WTC11 (cell line): Measurements from ENCODE around the gene SLC15A2.

Source experiments
- FOXP1 ChIP-seq: sonication (generic); formaldehyde crosslinking; IDR thresholded peaks from 2 replicates; pipeline ENCODE4 v1.8.0; 2022; ENCODE audit warnings: missing genetic modification reagents, mild to moderate bottlenecking, moderate library complexity, borderline replicate concordance
- KAT7 ChIP-seq: sonication (generic); formaldehyde crosslinking; IDR thresholded peaks from 2 replicates; pipeline ENCODE4 v1.8.1; 2023; ENCODE audit warnings: missing genetic modification reagents, mild to moderate bottlenecking, borderline replicate concordance
- ZNF263 ChIP-seq: sonication (generic); formaldehyde crosslinking; IDR thresholded peaks from 2 replicates; pipeline ENCODE4 v1.8.1; 2022; ENCODE audit warnings: low read depth, mild to moderate bottlenecking, moderate library complexity, missing genetic modification reagents
- ZNF396 ChIP-seq: fragments of 250-450 bp; sonication (Bioruptor Pico); IDR thresholded peaks from 2 replicates; pipeline ENCODE4 v1.8.0; 2021; ENCODE audit warnings: mild to moderate bottlenecking, moderate library complexity, borderline replicate concordance
- ZNF423 ChIP-seq: fragments of 250-450 bp; sonication (Bioruptor Pico); IDR thresholded peaks from 2 replicates; pipeline ENCODE4 v2.1.2; 2022; ENCODE audit warnings: mild to moderate bottlenecking, moderate library complexity
- TF ChIP-seq, protein P1 (sequence below): fragments of 200-600 bp; IDR thresholded peaks from 2 replicates; pipeline ENCODE4 v1.8.0; 2022; ENCODE audit warnings: antibody characterized with exemption
- TF ChIP-seq, protein P2 (sequence below): sonication (generic); formaldehyde crosslinking; IDR thresholded peaks from 2 replicates; pipeline ENCODE4 v1.8.0; 2022; ENCODE audit warnings: mild to moderate bottlenecking, missing genetic modification reagents
- TF ChIP-seq, protein P3 (sequence below): sonication (generic); formaldehyde crosslinking; IDR thresholded peaks from 2 replicates; pipeline ENCODE4 v1.8.1; 2022; ENCODE audit warnings: low read depth, missing genetic modification reagents, borderline replicate concordance
- TF ChIP-seq, protein P4 (sequence below): sonication (generic); formaldehyde crosslinking; IDR thresholded peaks from 2 replicates; pipeline ENCODE4 v1.8.1; 2023; ENCODE audit warnings: mild to moderate bottlenecking, missing genetic modification reagents, moderate library complexity
- TF ChIP-seq, protein P5 (sequence below): sonication (generic); formaldehyde crosslinking; IDR thresholded peaks from 2 replicates; pipeline ENCODE4 v1.8.1; 2023; ENCODE audit warnings: mild to moderate bottlenecking, moderate library complexity, missing genetic modification reagents
- TF ChIP-seq, protein P6 (sequence below): sonication (generic); formaldehyde crosslinking; IDR thresholded peaks from 2 replicates; pipeline ENCODE4 v1.8.1; 2022; ENCODE audit warnings: low read depth, mild to moderate bottlenecking, moderate library complexity, missing genetic modification reagents, borderline replicate concordance

DNA sequence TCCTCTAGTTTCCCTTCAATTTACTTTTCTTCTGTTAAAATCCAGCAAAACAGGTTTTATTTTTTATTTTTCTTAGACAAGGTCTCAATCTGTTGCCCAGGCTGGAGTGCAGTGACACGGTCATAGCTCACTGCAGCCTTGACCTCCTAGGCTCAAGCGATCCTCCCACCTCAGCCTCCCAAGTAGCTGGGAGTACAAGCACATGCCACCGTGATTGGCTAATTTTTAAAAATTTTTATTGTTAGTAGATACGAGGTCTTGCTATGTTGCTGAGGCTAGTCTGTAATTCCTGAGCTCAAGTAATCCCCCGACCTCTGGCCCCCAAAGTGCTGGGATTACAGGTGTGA lies 86.2 kb downstream of the SLC15A2 start:
- TF ChIP-seq, protein P1, sequence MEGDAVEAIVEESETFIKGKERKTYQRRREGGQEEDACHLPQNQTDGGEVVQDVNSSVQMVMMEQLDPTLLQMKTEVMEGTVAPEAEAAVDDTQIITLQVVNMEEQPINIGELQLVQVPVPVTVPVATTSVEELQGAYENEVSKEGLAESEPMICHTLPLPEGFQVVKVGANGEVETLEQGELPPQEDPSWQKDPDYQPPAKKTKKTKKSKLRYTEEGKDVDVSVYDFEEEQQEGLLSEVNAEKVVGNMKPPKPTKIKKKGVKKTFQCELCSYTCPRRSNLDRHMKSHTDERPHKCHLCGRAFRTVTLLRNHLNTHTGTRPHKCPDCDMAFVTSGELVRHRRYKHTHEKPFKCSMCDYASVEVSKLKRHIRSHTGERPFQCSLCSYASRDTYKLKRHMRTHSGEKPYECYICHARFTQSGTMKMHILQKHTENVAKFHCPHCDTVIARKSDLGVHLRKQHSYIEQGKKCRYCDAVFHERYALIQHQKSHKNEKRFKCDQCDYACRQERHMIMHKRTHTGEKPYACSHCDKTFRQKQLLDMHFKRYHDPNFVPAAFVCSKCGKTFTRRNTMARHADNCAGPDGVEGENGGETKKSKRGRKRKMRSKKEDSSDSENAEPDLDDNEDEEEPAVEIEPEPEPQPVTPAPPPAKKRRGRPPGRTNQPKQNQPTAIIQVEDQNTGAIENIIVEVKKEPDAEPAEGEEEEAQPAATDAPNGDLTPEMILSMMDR = no peak
- TF ChIP-seq KAT7 (CRISPR knock-in tag) = no peak
- TF ChIP-seq, protein P2, sequence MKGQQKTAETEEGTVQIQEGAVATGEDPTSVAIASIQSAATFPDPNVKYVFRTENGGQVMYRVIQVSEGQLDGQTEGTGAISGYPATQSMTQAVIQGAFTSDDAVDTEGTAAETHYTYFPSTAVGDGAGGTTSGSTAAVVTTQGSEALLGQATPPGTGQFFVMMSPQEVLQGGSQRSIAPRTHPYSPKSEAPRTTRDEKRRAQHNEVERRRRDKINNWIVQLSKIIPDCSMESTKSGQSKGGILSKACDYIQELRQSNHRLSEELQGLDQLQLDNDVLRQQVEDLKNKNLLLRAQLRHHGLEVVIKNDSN (CRISPR knock-in tag) = no peak
- TF ChIP-seq ZNF396 (CRISPR knock-in tag) = no peak
- no peak for TF ChIP-seq ZNF263
- TF ChIP-seq, protein P3, sequence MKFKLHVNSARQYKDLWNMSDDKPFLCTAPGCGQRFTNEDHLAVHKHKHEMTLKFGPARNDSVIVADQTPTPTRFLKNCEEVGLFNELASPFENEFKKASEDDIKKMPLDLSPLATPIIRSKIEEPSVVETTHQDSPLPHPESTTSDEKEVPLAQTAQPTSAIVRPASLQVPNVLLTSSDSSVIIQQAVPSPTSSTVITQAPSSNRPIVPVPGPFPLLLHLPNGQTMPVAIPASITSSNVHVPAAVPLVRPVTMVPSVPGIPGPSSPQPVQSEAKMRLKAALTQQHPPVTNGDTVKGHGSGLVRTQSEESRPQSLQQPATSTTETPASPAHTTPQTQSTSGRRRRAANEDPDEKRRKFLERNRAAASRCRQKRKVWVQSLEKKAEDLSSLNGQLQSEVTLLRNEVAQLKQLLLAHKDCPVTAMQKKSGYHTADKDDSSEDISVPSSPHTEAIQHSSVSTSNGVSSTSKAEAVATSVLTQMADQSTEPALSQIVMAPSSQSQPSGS (CRISPR knock-in tag) = no peak
- TF ChIP-seq ZNF423 (CRISPR knock-in tag) = no peak
- TF ChIP-seq FOXP1 (CRISPR knock-in tag) = no peak
- TF ChIP-seq, protein P4, sequence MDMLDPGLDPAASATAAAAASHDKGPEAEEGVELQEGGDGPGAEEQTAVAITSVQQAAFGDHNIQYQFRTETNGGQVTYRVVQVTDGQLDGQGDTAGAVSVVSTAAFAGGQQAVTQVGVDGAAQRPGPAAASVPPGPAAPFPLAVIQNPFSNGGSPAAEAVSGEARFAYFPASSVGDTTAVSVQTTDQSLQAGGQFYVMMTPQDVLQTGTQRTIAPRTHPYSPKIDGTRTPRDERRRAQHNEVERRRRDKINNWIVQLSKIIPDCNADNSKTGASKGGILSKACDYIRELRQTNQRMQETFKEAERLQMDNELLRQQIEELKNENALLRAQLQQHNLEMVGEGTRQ (CRISPR knock-in tag) = no peak
- TF ChIP-seq, protein P5, sequence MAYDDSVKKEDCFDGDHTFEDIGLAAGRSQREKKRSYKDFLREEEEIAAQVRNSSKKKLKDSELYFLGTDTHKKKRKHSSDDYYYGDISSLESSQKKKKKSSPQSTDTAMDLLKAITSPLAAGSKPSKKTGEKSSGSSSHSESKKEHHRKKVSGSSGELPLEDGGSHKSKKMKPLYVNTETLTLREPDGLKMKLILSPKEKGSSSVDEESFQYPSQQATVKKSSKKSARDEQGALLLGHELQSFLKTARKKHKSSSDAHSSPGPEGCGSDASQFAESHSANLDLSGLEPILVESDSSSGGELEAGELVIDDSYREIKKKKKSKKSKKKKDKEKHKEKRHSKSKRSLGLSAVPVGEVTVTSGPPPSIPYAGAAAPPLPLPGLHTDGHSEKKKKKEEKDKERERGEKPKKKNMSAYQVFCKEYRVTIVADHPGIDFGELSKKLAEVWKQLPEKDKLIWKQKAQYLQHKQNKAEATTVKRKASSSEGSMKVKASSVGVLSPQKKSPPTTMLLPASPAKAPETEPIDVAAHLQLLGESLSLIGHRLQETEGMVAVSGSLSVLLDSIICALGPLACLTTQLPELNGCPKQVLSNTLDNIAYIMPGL (CRISPR knock-in tag) = no peak
- TF ChIP-seq, protein P6, sequence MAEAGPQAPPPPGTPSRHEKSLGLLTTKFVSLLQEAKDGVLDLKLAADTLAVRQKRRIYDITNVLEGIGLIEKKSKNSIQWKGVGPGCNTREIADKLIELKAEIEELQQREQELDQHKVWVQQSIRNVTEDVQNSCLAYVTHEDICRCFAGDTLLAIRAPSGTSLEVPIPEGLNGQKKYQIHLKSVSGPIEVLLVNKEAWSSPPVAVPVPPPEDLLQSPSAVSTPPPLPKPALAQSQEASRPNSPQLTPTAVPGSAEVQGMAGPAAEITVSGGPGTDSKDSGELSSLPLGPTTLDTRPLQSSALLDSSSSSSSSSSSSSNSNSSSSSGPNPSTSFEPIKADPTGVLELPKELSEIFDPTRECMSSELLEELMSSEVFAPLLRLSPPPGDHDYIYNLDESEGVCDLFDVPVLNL (CRISPR knock-in tag) = no peak
